H1 (cell line): Measurements from ENCODE around the gene SLC44A5. TPM values are rescaled to one million over a fixed set of nuclear protein-coding genes. Genes with fewer than 3 reads are reported as not detected.

Source experiments
- ASH2L ChIP-seq: fragments of 200-600, 300-600 bp; sonication (generic); IDR thresholded peaks from one replicate; pipeline ENCODE4 v1.7.1; 2017; ENCODE audit warnings: low read length
- EGR1 ChIP-seq: IDR thresholded peaks from 2 replicates; pipeline ENCODE4 v1.6.1; 2011; ENCODE audit warnings: low read depth, low read length, borderline replicate concordance
- POLR2AphosphoS5 ChIP-seq: IDR thresholded peaks from 2 replicates; pipeline ENCODE4 v1.6.1; 2011; ENCODE audit warnings: low read depth, low read length
- polyA plus RNA-seq, 7 experiments: library from polyadenylated mRNA; depleted of rRNA in 3 of 7; stranded (reverse) in 5 of 7; unstranded in 2 of 7; fragments of >200 nt in 5 of 7; fragments of 200-250 nt in 2 of 7; gene quantifications; 1 replicate in 5 of 7; 2 replicates in 1 of 7; 4 replicates in 1 of 7; pipeline versions ENCODE4 v1.2.1 to v1.2.3, GENCODE V29; 2011 to 2013; ENCODE audit warnings: missing spikeins in 2 of 7, mixed read lengths in 2 of 7
- total RNA-seq: library from RNA; stranded (reverse); fragmentation: NEBNext Ultra II Directional; extraction: Animal tissue kit (Norgen Biotek cat#: 25700); gene quantifications from 2 replicates; pipeline ENCODE4 v1.2.1, GENCODE V29; 2021
- TF ChIP-seq, protein P1 (sequence below): fragments of 300-600 bp; sonication (generic); IDR thresholded peaks from 2 replicates; pipeline ENCODE4 v1.7.1; 2012; ENCODE audit warnings: low read length, moderate library complexity, mild to moderate bottlenecking, inconsistent platforms; ENCODE audit not compliant: insufficient replicate concordance

Gene SLC44A5
- total and polyA plus RNA-seq, 2 of the 8 experiments (the other 6 are each of a cell fraction or from before 2014, with no cell fraction given): 1.8 to 3.3 TPM

DNA sequence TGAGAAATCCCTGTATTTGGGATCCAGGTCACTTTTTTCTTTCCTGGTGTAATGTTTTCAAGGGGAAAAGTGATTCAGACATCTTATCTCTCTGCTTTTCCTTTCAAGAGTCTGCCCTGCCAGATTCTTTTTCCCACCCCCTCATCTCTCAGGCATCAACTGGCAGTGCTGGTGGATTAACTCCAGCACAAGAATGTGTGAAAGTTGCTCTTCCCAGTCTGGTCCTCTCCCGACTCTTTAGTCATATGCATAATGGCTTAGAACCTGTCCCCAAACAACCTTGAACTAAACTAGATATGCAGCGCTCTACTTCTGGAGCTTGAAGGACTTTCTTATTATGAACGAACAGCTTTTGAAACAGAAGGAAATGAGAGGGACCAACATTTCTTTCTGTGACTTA lies 88.5 kb downstream of the SLC44A5 start (continued):
- TF ChIP-seq, protein P1, sequence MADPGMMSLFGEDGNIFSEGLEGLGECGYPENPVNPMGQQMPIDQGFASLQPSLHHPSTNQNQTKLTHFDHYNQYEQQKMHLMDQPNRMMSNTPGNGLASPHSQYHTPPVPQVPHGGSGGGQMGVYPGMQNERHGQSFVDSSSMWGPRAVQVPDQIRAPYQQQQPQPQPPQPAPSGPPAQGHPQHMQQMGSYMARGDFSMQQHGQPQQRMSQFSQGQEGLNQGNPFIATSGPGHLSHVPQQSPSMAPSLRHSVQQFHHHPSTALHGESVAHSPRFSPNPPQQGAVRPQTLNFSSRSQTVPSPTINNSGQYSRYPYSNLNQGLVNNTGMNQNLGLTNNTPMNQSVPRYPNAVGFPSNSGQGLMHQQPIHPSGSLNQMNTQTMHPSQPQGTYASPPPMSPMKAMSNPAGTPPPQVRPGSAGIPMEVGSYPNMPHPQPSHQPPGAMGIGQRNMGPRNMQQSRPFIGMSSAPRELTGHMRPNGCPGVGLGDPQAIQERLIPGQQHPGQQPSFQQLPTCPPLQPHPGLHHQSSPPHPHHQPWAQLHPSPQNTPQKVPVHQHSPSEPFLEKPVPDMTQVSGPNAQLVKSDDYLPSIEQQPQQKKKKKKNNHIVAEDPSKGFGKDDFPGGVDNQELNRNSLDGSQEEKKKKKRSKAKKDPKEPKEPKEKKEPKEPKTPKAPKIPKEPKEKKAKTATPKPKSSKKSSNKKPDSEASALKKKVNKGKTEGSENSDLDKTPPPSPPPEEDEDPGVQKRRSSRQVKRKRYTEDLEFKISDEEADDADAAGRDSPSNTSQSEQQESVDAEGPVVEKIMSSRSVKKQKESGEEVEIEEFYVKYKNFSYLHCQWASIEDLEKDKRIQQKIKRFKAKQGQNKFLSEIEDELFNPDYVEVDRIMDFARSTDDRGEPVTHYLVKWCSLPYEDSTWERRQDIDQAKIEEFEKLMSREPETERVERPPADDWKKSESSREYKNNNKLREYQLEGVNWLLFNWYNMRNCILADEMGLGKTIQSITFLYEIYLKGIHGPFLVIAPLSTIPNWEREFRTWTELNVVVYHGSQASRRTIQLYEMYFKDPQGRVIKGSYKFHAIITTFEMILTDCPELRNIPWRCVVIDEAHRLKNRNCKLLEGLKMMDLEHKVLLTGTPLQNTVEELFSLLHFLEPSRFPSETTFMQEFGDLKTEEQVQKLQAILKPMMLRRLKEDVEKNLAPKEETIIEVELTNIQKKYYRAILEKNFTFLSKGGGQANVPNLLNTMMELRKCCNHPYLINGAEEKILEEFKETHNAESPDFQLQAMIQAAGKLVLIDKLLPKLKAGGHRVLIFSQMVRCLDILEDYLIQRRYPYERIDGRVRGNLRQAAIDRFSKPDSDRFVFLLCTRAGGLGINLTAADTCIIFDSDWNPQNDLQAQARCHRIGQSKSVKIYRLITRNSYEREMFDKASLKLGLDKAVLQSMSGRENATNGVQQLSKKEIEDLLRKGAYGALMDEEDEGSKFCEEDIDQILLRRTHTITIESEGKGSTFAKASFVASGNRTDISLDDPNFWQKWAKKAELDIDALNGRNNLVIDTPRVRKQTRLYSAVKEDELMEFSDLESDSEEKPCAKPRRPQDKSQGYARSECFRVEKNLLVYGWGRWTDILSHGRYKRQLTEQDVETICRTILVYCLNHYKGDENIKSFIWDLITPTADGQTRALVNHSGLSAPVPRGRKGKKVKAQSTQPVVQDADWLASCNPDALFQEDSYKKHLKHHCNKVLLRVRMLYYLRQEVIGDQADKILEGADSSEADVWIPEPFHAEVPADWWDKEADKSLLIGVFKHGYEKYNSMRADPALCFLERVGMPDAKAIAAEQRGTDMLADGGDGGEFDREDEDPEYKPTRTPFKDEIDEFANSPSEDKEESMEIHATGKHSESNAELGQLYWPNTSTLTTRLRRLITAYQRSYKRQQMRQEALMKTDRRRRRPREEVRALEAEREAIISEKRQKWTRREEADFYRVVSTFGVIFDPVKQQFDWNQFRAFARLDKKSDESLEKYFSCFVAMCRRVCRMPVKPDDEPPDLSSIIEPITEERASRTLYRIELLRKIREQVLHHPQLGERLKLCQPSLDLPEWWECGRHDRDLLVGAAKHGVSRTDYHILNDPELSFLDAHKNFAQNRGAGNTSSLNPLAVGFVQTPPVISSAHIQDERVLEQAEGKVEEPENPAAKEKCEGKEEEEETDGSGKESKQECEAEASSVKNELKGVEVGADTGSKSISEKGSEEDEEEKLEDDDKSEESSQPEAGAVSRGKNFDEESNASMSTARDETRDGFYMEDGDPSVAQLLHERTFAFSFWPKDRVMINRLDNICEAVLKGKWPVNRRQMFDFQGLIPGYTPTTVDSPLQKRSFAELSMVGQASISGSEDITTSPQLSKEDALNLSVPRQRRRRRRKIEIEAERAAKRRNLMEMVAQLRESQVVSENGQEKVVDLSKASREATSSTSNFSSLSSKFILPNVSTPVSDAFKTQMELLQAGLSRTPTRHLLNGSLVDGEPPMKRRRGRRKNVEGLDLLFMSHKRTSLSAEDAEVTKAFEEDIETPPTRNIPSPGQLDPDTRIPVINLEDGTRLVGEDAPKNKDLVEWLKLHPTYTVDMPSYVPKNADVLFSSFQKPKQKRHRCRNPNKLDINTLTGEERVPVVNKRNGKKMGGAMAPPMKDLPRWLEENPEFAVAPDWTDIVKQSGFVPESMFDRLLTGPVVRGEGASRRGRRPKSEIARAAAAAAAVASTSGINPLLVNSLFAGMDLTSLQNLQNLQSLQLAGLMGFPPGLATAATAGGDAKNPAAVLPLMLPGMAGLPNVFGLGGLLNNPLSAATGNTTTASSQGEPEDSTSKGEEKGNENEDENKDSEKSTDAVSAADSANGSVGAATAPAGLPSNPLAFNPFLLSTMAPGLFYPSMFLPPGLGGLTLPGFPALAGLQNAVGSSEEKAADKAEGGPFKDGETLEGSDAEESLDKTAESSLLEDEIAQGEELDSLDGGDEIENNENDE: no peak
- TF ChIP-seq EGR1 (no peak), POLR2AphosphoS5 (no peak), ASH2L (no peak)
